IMR-90 (cell line): ENCODE measurements around the gene TSPAN32. TPM values are rescaled to one million over a fixed set of nuclear protein-coding genes. Genes with fewer than 3 reads are reported as not detected.

Source experiments
- ATAC-seq: fragments of 200-7000 bp; cut with Tn5 transposase; 2 replicates; pipeline ENCODE4 v1.9.1; 2020; ENCODE audit warnings: low read depth, mild to moderate bottlenecking, moderate library complexity
- BruUV-seq: library from RNA; stranded (reverse); fragments of 400-500 nt; replicated peaks from 2 replicates; lab custom pipeline; 2021; lab: Mats Ljungman, UMichigan
- CTCF ChIA-PET: fragments of 300-600 bp; formaldehyde crosslinking; extraction: SDS; loops from one replicate; lab custom pipeline; 2021; ENCODE audit warnings: antibody characterized with exemption; lab: Yijun Ruan, JAX
- POLR2A ChIA-PET: fragments of 300-600 bp; sonication (Branson Sonifier 250); formaldehyde crosslinking; loops from one replicate; lab custom pipeline; 2022; ENCODE audit warnings: antibody characterized with exemption; ENCODE audit not compliant: unreplicated experiment; lab: Charles Lee
- DNase-seq: peaks from one replicate; pipeline ENCODE4 v3.0.0; 2013
- H2AFZ ChIP-seq: replicated peaks from 2 replicates; pipeline ENCODE3; 2013; ENCODE audit warnings: low read length, mild to moderate bottlenecking; ENCODE audit not compliant: poor library complexity
- H2AK5ac ChIP-seq: 2 replicates; pipeline ENCODE4 v1.6.1; 2013; ENCODE audit warnings: low read depth, low read length, inconsistent platforms
- H2AK9ac ChIP-seq: replicated peaks from 2 replicates; pipeline ENCODE3; 2013; ENCODE audit warnings: mild to moderate bottlenecking, low read depth, low read length, moderate library complexity; ENCODE audit not compliant: poor library complexity
- H2BK120ac ChIP-seq: 2 replicates; pipeline ENCODE4 v1.6.1; 2013; ENCODE audit warnings: low read depth, low read length, inconsistent platforms
- H2BK15ac ChIP-seq: 3 replicates; pipeline ENCODE4 v1.6.1; 2013; ENCODE audit warnings: low read depth, low read length, inconsistent platforms
- H2BK20ac ChIP-seq: 2 replicates; pipeline ENCODE4 v1.6.1; 2013; ENCODE audit warnings: low read depth, mild to moderate bottlenecking, inconsistent platforms, low read length, moderate library complexity
- H2BK5ac ChIP-seq: 2 replicates; pipeline ENCODE4 v1.6.1; 2013; ENCODE audit warnings: mild to moderate bottlenecking, low read depth, low read length, inconsistent platforms; ENCODE audit not compliant: poor library complexity, severe bottlenecking
- H3K14ac ChIP-seq: replicated peaks from 2 replicates; pipeline ENCODE4 v1.6.1; 2013; ENCODE audit warnings: low read depth, low read length, inconsistent platforms
- H3K18ac ChIP-seq: 2 replicates; pipeline ENCODE4 v1.6.1; 2013; ENCODE audit warnings: low read depth, low read length, control low read depth
- H3K23ac ChIP-seq: 2 replicates; pipeline ENCODE4 v1.6.1; 2013; ENCODE audit warnings: low read depth, low read length, inconsistent platforms
- H3K27ac ChIP-seq: 2 replicates; pipeline ENCODE4 v1.5.1; 2013; ENCODE audit warnings: mild to moderate bottlenecking, control low read depth, low read length; ENCODE audit not compliant: insufficient read depth
- H3K27me3 ChIP-seq: 2 replicates; pipeline ENCODE4 v1.6.1; 2013; ENCODE audit warnings: low read length; ENCODE audit not compliant: control insufficient read depth, insufficient read depth
- H3K36me3 ChIP-seq: 2 replicates; pipeline ENCODE4 v1.6.1; 2013; ENCODE audit warnings: low read length, mixed read lengths; ENCODE audit not compliant: control insufficient read depth, insufficient read depth
- H3K4ac ChIP-seq: 2 replicates; pipeline ENCODE4 v1.6.1; 2013; ENCODE audit warnings: low read depth, low read length, inconsistent platforms
- H3K4me1 ChIP-seq: 2 replicates; pipeline ENCODE4 v1.6.1; 2013; ENCODE audit warnings: low read length, mixed read lengths; ENCODE audit not compliant: control insufficient read depth, insufficient read depth
- H3K4me2 ChIP-seq: 2 replicates; pipeline ENCODE4 v1.6.1; 2013; ENCODE audit warnings: low read depth, mild to moderate bottlenecking, control low read depth, low read length, moderate library complexity
- H3K4me3 ChIP-seq: 2 replicates; pipeline ENCODE4 v1.5.1; 2013; ENCODE audit warnings: low read depth, mild to moderate bottlenecking, control low read depth, low read length, moderate library complexity; ENCODE audit not compliant: insufficient read depth
- H3K56ac ChIP-seq: 2 replicates; pipeline ENCODE4 v1.6.1; 2013; ENCODE audit warnings: low read length, inconsistent platforms; ENCODE audit not compliant: insufficient read depth; ENCODE audit errors: extremely low read depth
- H3K79me1 ChIP-seq, 2 experiments: 2 replicates each; pipeline ENCODE4 v1.6.1; 2013; ENCODE audit warnings: low read length in 2 of 2, inconsistent platforms in 1 of 2, low read depth in 1 of 2
- H3K9ac ChIP-seq: 2 replicates; pipeline ENCODE4 v1.6.1; 2013; ENCODE audit warnings: low read depth, low read length, control low read depth
- H3K9me1 ChIP-seq: 2 replicates; pipeline ENCODE4 v1.6.1; 2013; ENCODE audit warnings: low read length, inconsistent platforms; ENCODE audit not compliant: insufficient read depth
- H3K9me3 ChIP-seq: 2 replicates; pipeline ENCODE4 v1.6.1; 2013; ENCODE audit warnings: low read length; ENCODE audit not compliant: control insufficient read depth, insufficient read depth
- H4K20me1 ChIP-seq: 2 replicates; pipeline ENCODE4 v1.6.1; 2013; ENCODE audit warnings: low read length, inconsistent platforms; ENCODE audit not compliant: insufficient read depth
- H4K5ac ChIP-seq: 2 replicates; pipeline ENCODE4 v1.6.1; 2013; ENCODE audit warnings: mild to moderate bottlenecking, low read depth, low read length, control low read depth
- H4K8ac ChIP-seq, 2 experiments: 2 replicates each; pipeline ENCODE4 v1.6.1; 2013; ENCODE audit warnings: low read depth in 2 of 2, low read length in 2 of 2, control low read depth in 1 of 2, inconsistent platforms in 1 of 2
- H4K91ac ChIP-seq: 2 replicates; pipeline ENCODE4 v1.6.1; 2013; ENCODE audit warnings: low read depth, low read length, inconsistent platforms; ENCODE audit not compliant: insufficient read depth
- CEBPB ChIP-seq: IDR thresholded peaks from 2 replicates; pipeline ENCODE4 v1.6.1; 2012; ENCODE audit warnings: low read depth, low read length, improper control_type of control experiment
- ELK1 ChIP-seq: fragments of 150-350 bp; IDR thresholded peaks from 2 replicates; pipeline ENCODE4 v1.6.1; 2016; ENCODE audit warnings: low read depth, mild to moderate bottlenecking, low read length, moderate library complexity, borderline replicate concordance
- MXI1 ChIP-seq: IDR thresholded peaks from 2 replicates; pipeline ENCODE4 v1.6.1; 2012; ENCODE audit warnings: low read depth, mild to moderate bottlenecking, low read length, moderate library complexity, borderline replicate concordance
- RFX5 ChIP-seq: IDR thresholded peaks from 2 replicates; pipeline ENCODE4 v1.8.0; 2012; ENCODE audit warnings: low read depth, mild to moderate bottlenecking, low read length, moderate library complexity
- SMC3 ChIP-seq: fragments of 150-350 bp; IDR thresholded peaks from 2 replicates; pipeline ENCODE4 v1.6.1; 2016; ENCODE audit warnings: low read depth, mild to moderate bottlenecking, antibody characterized with exemption, low read length, moderate library complexity
- WGBS, 2 experiments: methylation state at CpG; one replicate each; pipeline versions ENCODE4 v1.1.5 to v1.1.7; 2013; ENCODE audit warnings: missing lambda C conversion rate in 2 of 2; ENCODE audit not compliant: insufficient read length in 1 of 2; ENCODE audit errors: extremely low coverage in 2 of 2; 5-methylcytosine and 5-hydroxymethylcytosine counted together
- dilution Hi-C: fragments of 300-500 bp; cut with HindIII; formaldehyde crosslinking; loops from one replicate; pipeline ENCODE4 v1.14.3; 2018; ENCODE audit warnings: low sequenced_read_pairs; ENCODE audit not compliant: unreplicated experiment
- in situ Hi-C: fragments of 300-500 bp; cut with MboI; formaldehyde crosslinking; loops from 3 replicates; pipeline ENCODE4 v1.14.3; 2019; ENCODE audit warnings: low sequenced_read_pairs, inconsistent platforms, mixed read lengths
- intact Hi-C: fragments of 100-400 bp; cut with micrococcal nuclease; formaldehyde crosslinking; loops from 2 replicates; pipeline ENCODE4 v1.10.0; 2022
- polyA plus RNA-seq, 3 experiments: library from polyadenylated mRNA; depleted of rRNA; stranded (reverse); fragments of >200 nt; gene quantifications; 2 replicates each; pipeline ENCODE4 v1.2.3, GENCODE V29; 2012; ENCODE audit warnings: low replicate concordance in 1 of 3
- total RNA-seq: library from RNA; depleted of rRNA; stranded (reverse); fragments of >200 nt; gene quantifications from 2 replicates; pipeline ENCODE4 v1.2.3, GENCODE V29; 2012

TSPAN32 gene
- total and polyA plus RNA-seq, 2 of the 4 experiments (the other 2 are of a cell fraction), result 0.07 TPM; not detected in 1

GRCh38 chr11:2302306-2302895 lies 588 bp downstream of the TSPAN32 start:
- POLR2A ChIA-PET, result no interaction called here
- Histone ChIP-seq H3K9ac (no peak overlapping the region), H3K14ac (no peak overlapping the region), H2AK9ac (no peak overlapping the region), H4K91ac (no peak overlapping the region), H3K9me1 (peaks cover 6% of the 10 kb centered on the region), H2BK5ac (no peak overlapping the region), H3K9me3 (no peaks in the 10 kb centered on the region), H3K18ac (no peak overlapping the region), H4K20me1 (peaks cover 3% of the 10 kb centered on the region; the same call in 1 of the 2 replicates), H2BK120ac (no peak overlapping the region), H3K56ac (no peak overlapping the region), H3K4me1 (peaks cover 11% of the 10 kb centered on the region), H3K4me3 (no peak overlapping the region), H3K4me2 (no peak overlapping the region), H3K23ac (no peak overlapping the region), H2BK15ac (no peak overlapping the region), H4K5ac (no peak overlapping the region), H2AK5ac (no peak overlapping the region), H3K27me3 (peaks cover 13% of the 10 kb centered on the region; the same call in 1 of the 2 replicates), H3K4ac (no peak overlapping the region), H4K8ac (no peak overlapping the region), H2BK20ac (no peak overlapping the region), H3K27ac (no peak overlapping the region), H3K36me3 (no peaks in the 10 kb centered on the region), H3K79me1 (no peaks in the 10 kb centered on the region), H2AFZ (peak overlapping the region; percentile 51)
- in situ Hi-C loops (no loop called here), intact Hi-C loops (no loop called here), dilution Hi-C loops (no loop called here)
- no peak for DNase-seq
- TF ChIP-seq SMC3 (no peak), RFX5 (no peak), MXI1 (no peak), CEBPB (no peak), ELK1 (no peak)
- ATAC-seq, result no peak
- BruUV-seq, result no TSS peak
- CTCF ChIA-PET, result interaction anchor here (1.7 kb wide), 1 partner anchor 117 kb away, joined by 5 read pairs; no protein-coding TSS in a partner anchor
- WGBS, 2 experiments, result 83% methylated on average over 8 of the region's 16 CpGs; no CpG with 5 or more reads in 1 of the 2 experiments
